ENCODE data around the gene RNF11. TPM values are rescaled to one million over a fixed set of nuclear protein-coding genes. Genes with fewer than 3 reads are reported as not detected.
"Not testable (repeated sequence)": the region's sequence is repeated elsewhere in the genome, so short reads cannot be mapped to it uniquely, and the experiment has no call there.

RNF11 gene
- polyA plus RNA-seq, 3 donors: 25.3 to 30.4 (median 28.4) TPM

DNA sequence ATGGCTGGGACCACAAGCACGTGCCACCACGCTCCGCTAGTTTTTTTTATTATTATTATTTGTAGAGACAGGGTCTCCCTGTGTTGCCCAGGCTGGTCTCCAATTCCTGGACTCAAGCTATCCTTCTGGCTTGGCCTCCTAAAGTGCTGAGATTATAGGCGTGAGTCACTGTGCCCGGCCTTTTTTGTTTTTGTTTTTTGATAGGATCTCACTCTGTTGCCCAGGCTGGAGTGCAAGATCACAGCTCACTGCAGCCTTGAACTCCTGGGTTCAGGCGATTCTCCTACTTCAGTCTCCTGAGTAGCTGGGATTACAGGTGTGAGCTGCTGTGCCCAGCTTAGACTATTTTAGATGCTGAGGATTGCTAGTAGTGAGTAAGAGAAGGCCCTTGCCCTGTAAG is 11.8 kb upstream of the RNF11 start:
- Histone ChIP-seq H3K36me3 (replicated peaks in 1 of 2; ENCODE audit: control insufficient read depth in 1 of 2, insufficient read depth in 2 of 2, low read length in 2 of 2) (no peaks in the 10 kb centered on the region), H2AFZ (ENCODE audit: insufficient read depth, low read depth, low read length, poor library complexity, severe bottlenecking) (no peak overlapping the region), H4K20me1 (ENCODE audit: insufficient read depth, low read length) (no peaks in the 10 kb centered on the region), H3K9me3 (replicated peaks in 1 of 2; ENCODE audit: control insufficient read depth in 1 of 2, insufficient read depth in 1 of 2, low read length in 2 of 2) (peaks cover 0 to 7% of the 10 kb centered on the region in 2 donors), H3K9ac (ENCODE audit: insufficient read depth, low read length, poor library complexity, severe bottlenecking) (no peak overlapping the region), H3K4me3 (replicated peaks in 1 of 3; ENCODE audit: low read depth in 2 of 3, low read length in 3 of 3) (no peak overlapping the region), H3K4me1 (ENCODE audit: control insufficient read depth in 1 of 2, insufficient read depth in 2 of 2, low read length in 2 of 2) (no peaks in the 10 kb centered on the region), H3K79me2 (ENCODE audit: insufficient read depth, low read length) (no peaks in the 10 kb centered on the region), H3K27me3 (ENCODE audit: control insufficient read depth in 2 of 2, insufficient read depth in 2 of 2, low read length in 2 of 2) (no peaks in the 10 kb centered on the region), H3K4me2 (replicated peaks; ENCODE audit: extremely low read depth, low read length, poor library complexity, severe bottlenecking) (no peak overlapping the region), H3K27ac (ENCODE audit: low read depth in 1 of 2, low read length in 2 of 2) (no peak overlapping the region)
- Mint-ChIP-seq H3K27ac (peak overlapping the region in 1 of 7 donors; percentile 57), H3K4me1 (peaks cover 4% of the 10 kb centered on the region), H3K9me3 (peaks cover 0 to 12% (median 5%) of the 10 kb centered on the region in 7 donors), H3K36me3 (no peaks in the 10 kb centered on the region), H3K4me3 (no peak overlapping the region), H3K27me3 (ENCODE audit: low read depth in 3 of 3) (no peaks in the 10 kb centered on the region)
- intact Hi-C loops (cut with micrococcal nuclease): no loop called here
- 100% methylated on average over 1 of the region's 6 CpGs for WGBS (ENCODE audit: insufficient coverage)
- DNase-seq: no peak
- TF ChIP-seq, protein P1, sequence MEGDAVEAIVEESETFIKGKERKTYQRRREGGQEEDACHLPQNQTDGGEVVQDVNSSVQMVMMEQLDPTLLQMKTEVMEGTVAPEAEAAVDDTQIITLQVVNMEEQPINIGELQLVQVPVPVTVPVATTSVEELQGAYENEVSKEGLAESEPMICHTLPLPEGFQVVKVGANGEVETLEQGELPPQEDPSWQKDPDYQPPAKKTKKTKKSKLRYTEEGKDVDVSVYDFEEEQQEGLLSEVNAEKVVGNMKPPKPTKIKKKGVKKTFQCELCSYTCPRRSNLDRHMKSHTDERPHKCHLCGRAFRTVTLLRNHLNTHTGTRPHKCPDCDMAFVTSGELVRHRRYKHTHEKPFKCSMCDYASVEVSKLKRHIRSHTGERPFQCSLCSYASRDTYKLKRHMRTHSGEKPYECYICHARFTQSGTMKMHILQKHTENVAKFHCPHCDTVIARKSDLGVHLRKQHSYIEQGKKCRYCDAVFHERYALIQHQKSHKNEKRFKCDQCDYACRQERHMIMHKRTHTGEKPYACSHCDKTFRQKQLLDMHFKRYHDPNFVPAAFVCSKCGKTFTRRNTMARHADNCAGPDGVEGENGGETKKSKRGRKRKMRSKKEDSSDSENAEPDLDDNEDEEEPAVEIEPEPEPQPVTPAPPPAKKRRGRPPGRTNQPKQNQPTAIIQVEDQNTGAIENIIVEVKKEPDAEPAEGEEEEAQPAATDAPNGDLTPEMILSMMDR (IDR thresholded peaks at IDR 0.05): no peak

DNA sequence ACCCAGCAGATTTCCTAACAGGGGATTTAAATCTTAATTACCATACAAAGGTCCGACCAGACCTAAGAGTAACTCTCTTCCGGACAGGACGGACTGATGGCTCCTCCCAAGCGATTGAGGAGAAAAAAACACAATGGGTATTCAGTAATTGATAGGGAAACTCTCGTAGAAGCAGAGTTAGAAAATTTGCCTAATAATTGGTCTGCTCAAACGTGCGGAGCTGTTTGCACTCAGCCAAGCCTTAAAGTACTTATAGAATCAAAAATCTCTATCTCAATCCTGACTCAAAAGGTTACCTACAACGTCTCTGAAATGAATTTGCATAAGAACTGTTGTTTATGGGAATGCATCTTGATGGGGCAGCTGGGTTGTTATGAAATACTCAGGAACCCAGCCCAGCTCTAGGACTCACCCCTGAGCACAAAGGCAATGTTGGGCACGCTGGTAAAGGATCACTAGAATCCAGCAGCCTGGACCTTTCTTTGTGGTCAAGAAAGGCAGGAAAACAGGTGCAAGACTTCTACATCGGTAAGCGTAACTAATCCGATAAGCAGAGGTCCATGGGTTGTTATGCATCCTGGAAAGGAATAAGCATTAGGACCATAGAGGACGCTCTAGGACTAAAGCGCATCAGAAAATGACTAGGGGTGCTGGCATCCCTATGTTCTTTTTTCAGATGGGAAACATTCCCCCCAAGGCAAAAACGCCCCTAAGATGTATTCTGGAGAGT is 8.7 kb upstream of the RNF11 start:
- intact Hi-C loops (cut with micrococcal nuclease); H3K4me1 ChIP-seq (ENCODE audit: control insufficient read depth in 1 of 2, insufficient read depth in 2 of 2, low read length in 2 of 2); H3K36me3 ChIP-seq (replicated peaks in 1 of 2; ENCODE audit: control insufficient read depth in 1 of 2, insufficient read depth in 2 of 2, low read length in 2 of 2); H4K20me1 ChIP-seq (ENCODE audit: insufficient read depth, low read length); H3K9me3 Mint-ChIP-seq; H3K4me3 ChIP-seq (replicated peaks in 1 of 3; ENCODE audit: low read depth in 2 of 3, low read length in 3 of 3); H3K79me2 ChIP-seq (ENCODE audit: insufficient read depth, low read length); H3K36me3 Mint-ChIP-seq; H3K27me3 ChIP-seq (ENCODE audit: control insufficient read depth in 2 of 2, insufficient read depth in 2 of 2, low read length in 2 of 2); H3K4me2 ChIP-seq (replicated peaks; ENCODE audit: extremely low read depth, low read length, poor library complexity, severe bottlenecking); H3K27ac Mint-ChIP-seq; H3K4me3 Mint-ChIP-seq; DNase-seq; H3K9ac ChIP-seq (ENCODE audit: insufficient read depth, low read length, poor library complexity, severe bottlenecking); H3K9me3 ChIP-seq (replicated peaks in 1 of 2; ENCODE audit: control insufficient read depth in 1 of 2, insufficient read depth in 1 of 2, low read length in 2 of 2); H3K27ac ChIP-seq (ENCODE audit: low read depth in 1 of 2, low read length in 2 of 2); H2AFZ ChIP-seq (ENCODE audit: insufficient read depth, low read depth, low read length, poor library complexity, severe bottlenecking); H3K27me3 Mint-ChIP-seq (ENCODE audit: low read depth in 3 of 3): not testable (repeated sequence)
- peaks cover 12% of the 10 kb centered on the region for H3K4me1 Mint-ChIP-seq
- 97% methylated on average over 7 of the region's 15 CpGs for WGBS (ENCODE audit: insufficient coverage)

DNA sequence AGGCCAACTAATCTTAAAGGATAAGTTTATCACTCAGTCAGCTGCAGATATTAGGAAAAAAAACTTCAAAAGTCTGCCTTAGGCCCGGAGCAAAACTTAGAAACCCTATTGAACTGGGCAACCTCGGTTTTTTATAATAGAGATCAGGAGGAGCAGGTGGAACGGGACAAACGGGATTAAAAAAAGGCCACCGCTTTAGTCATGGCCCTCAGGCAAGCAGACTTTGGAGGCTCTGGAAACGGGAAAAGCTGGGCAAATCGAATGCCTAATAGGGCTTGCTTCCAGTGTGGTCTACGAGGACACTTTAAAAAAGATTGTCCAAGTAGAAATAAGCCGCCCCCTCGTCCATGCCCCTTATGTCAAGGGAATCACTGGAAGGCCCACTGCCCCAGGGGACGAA is 7.6 kb upstream of the RNF11 start:
- H3K4me2 ChIP-seq (replicated peaks; ENCODE audit: extremely low read depth, low read length, poor library complexity, severe bottlenecking); H3K9me3 ChIP-seq (replicated peaks in 1 of 2; ENCODE audit: control insufficient read depth in 1 of 2, insufficient read depth in 1 of 2, low read length in 2 of 2); H3K36me3 Mint-ChIP-seq; H3K4me3 Mint-ChIP-seq; H3K27ac Mint-ChIP-seq; H3K36me3 ChIP-seq (replicated peaks in 1 of 2; ENCODE audit: control insufficient read depth in 1 of 2, insufficient read depth in 2 of 2, low read length in 2 of 2); H2AFZ ChIP-seq (ENCODE audit: insufficient read depth, low read depth, low read length, poor library complexity, severe bottlenecking); H3K9me3 Mint-ChIP-seq; H3K4me3 ChIP-seq (replicated peaks in 1 of 3; ENCODE audit: low read depth in 2 of 3, low read length in 3 of 3); H3K79me2 ChIP-seq (ENCODE audit: insufficient read depth, low read length); DNase-seq; H4K20me1 ChIP-seq (ENCODE audit: insufficient read depth, low read length); H3K27ac ChIP-seq (ENCODE audit: low read depth in 1 of 2, low read length in 2 of 2); intact Hi-C loops (cut with micrococcal nuclease); H3K4me1 ChIP-seq (ENCODE audit: control insufficient read depth in 1 of 2, insufficient read depth in 2 of 2, low read length in 2 of 2); H3K27me3 Mint-ChIP-seq (ENCODE audit: low read depth in 3 of 3); H3K9ac ChIP-seq (ENCODE audit: insufficient read depth, low read length, poor library complexity, severe bottlenecking); H3K27me3 ChIP-seq (ENCODE audit: control insufficient read depth in 2 of 2, insufficient read depth in 2 of 2, low read length in 2 of 2): not testable (repeated sequence)
- WGBS (ENCODE audit: insufficient coverage): 98% methylated on average over 7 of the region's 11 CpGs
- H3K4me1 Mint-ChIP-seq: peaks cover 12% of the 10 kb centered on the region
